IMR-90 (cell line): ENCODE measurements around the gene KLHL29.

Experiments
- CEBPB ChIP-seq: IDR thresholded peaks from 2 replicates; pipeline ENCODE4 v1.6.1; 2012; ENCODE audit warnings: low read depth, low read length, improper control_type of control experiment
- MAFK ChIP-seq: IDR thresholded peaks from 2 replicates; pipeline ENCODE4 v1.6.1; 2012; ENCODE audit warnings: low read depth, low read length, improper control_type of control experiment
- MAZ ChIP-seq: IDR thresholded peaks from 2 replicates; pipeline ENCODE4 v1.6.1; 2012; ENCODE audit warnings: low read depth, mild to moderate bottlenecking, low read length, improper control_type of control experiment, moderate library complexity, borderline replicate concordance
- POLR2A ChIP-seq: IDR thresholded peaks from 2 replicates; pipeline ENCODE4 v1.6.1; 2012; ENCODE audit warnings: mild to moderate bottlenecking, low read depth, low read length
- RAD21 ChIP-seq: IDR thresholded peaks from 2 replicates; pipeline ENCODE4 v1.6.1; 2012; ENCODE audit warnings: low read length, improper control_type of control experiment
- RCOR1 ChIP-seq: IDR thresholded peaks from 2 replicates; pipeline ENCODE4 v1.6.1; 2012; ENCODE audit warnings: mild to moderate bottlenecking, low read length, improper control_type of control experiment; ENCODE audit not compliant: insufficient replicate concordance
- RFX5 ChIP-seq: IDR thresholded peaks from 2 replicates; pipeline ENCODE4 v1.8.0; 2012; ENCODE audit warnings: low read depth, mild to moderate bottlenecking, low read length, moderate library complexity
- SMC3 ChIP-seq: fragments of 150-350 bp; IDR thresholded peaks from 2 replicates; pipeline ENCODE4 v1.6.1; 2016; ENCODE audit warnings: low read depth, mild to moderate bottlenecking, antibody characterized with exemption, low read length, moderate library complexity
- TF ChIP-seq, protein P1 (sequence below): fragments of 150-350 bp; IDR thresholded peaks from 2 replicates; pipeline ENCODE4 v1.6.1; 2016; ENCODE audit warnings: low read depth, mild to moderate bottlenecking, low read length, moderate library complexity, borderline replicate concordance
- TF ChIP-seq, protein P2 (sequence below): conservative IDR thresholded peaks from 2 replicates; pipeline ENCODE4 v1.5.1; 2012; ENCODE audit warnings: mild to moderate bottlenecking, low read depth, low read length, improper control_type of control experiment

DNA sequence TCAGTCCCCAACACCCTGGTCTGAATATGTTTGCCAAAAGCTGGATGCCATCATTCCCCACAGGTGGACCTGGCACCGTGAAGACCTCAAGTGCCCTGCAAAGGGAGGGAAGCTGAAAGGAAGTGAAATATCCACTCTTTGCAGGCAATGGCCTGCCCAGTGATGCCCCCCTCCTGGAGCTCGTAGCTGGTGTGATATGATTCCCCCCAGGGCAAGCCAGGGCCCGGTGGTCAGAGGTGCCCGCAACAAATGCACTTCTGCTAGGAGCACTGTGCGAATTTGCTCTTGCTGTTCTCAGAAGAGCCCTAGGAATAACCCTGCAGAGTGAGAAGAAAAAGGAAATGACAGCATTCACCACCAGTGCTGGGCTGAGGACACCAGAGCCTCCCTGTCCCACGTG lies 247.4 kb downstream of the KLHL29 start:
- TF ChIP-seq MAZ: no peak
- TF ChIP-seq, protein P1, sequence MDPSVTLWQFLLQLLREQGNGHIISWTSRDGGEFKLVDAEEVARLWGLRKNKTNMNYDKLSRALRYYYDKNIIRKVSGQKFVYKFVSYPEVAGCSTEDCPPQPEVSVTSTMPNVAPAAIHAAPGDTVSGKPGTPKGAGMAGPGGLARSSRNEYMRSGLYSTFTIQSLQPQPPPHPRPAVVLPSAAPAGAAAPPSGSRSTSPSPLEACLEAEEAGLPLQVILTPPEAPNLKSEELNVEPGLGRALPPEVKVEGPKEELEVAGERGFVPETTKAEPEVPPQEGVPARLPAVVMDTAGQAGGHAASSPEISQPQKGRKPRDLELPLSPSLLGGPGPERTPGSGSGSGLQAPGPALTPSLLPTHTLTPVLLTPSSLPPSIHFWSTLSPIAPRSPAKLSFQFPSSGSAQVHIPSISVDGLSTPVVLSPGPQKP: no peak
- TF ChIP-seq, protein P2, sequence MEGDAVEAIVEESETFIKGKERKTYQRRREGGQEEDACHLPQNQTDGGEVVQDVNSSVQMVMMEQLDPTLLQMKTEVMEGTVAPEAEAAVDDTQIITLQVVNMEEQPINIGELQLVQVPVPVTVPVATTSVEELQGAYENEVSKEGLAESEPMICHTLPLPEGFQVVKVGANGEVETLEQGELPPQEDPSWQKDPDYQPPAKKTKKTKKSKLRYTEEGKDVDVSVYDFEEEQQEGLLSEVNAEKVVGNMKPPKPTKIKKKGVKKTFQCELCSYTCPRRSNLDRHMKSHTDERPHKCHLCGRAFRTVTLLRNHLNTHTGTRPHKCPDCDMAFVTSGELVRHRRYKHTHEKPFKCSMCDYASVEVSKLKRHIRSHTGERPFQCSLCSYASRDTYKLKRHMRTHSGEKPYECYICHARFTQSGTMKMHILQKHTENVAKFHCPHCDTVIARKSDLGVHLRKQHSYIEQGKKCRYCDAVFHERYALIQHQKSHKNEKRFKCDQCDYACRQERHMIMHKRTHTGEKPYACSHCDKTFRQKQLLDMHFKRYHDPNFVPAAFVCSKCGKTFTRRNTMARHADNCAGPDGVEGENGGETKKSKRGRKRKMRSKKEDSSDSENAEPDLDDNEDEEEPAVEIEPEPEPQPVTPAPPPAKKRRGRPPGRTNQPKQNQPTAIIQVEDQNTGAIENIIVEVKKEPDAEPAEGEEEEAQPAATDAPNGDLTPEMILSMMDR: no peak
- no peak for TF ChIP-seq POLR2A
- no peak for TF ChIP-seq RAD21
- TF ChIP-seq CEBPB: no peak
- TF ChIP-seq MAFK: no peak
- TF ChIP-seq SMC3: no peak
- no peak for TF ChIP-seq RCOR1
- no peak for TF ChIP-seq RFX5
